ENCODE data around the gene TXN2. TPM values are rescaled to one million over a fixed set of nuclear protein-coding genes. Genes with fewer than 3 reads are reported as not detected.
A peak's percentile ranks its signal among the peaks of the same experiment; 100 is the strongest.

Gene TXN2
- total and polyA plus RNA-seq, 2 donors (not counting 1 experiment from before 2014, with no cell fraction given) = 39.6 to 54.6 TPM

GRCh38 chr22:36423461-36424404 lies 57.7 kb downstream of the TXN2 start:
- Histone ChIP-seq H3K9ac (ENCODE audit: low read length) (no peak overlapping the region), H3K36me3 (replicated peaks in 1 of 2; ENCODE audit: control extremely low read depth in 1 of 2, control insufficient read depth in 1 of 2, extremely low read depth in 1 of 2, insufficient read depth in 2 of 2, low read length in 1 of 2) (no peaks in the 10 kb centered on the region), H3K4me1 (ENCODE audit: control insufficient read depth in 2 of 2, insufficient read depth in 2 of 2, low read length in 2 of 2) (peaks cover 19 to 40% of the 10 kb centered on the region in 2 donors), H3K4me3 (ENCODE audit: control extremely low read depth in 1 of 5, extremely low read depth in 1 of 5, insufficient read depth in 1 of 5, low read depth in 2 of 5, low read length in 4 of 5) (no peak overlapping the region), H2AFZ (ENCODE audit: insufficient read depth, low read depth, low read length, poor library complexity, severe bottlenecking) (no peak overlapping the region), H3K9me3 (ENCODE audit: control extremely low read depth in 1 of 3, control insufficient read depth in 2 of 3, insufficient read depth in 1 of 3, low read length in 2 of 3) (no peaks in the 10 kb centered on the region), H3K27ac (ENCODE audit: low read length in 2 of 2) (no peak overlapping the region), H3K4me2 (replicated peaks; ENCODE audit: low read depth, low read length, poor library complexity, severe bottlenecking) (no peak overlapping the region), H3K27me3 (replicated peaks in 1 of 4; ENCODE audit: control extremely low read depth in 1 of 4, control insufficient read depth in 3 of 4, insufficient read depth in 4 of 4, low read length in 3 of 4) (no peaks in the 10 kb centered on the region), H3K79me2 (ENCODE audit: control insufficient read depth, insufficient read depth, low read length) (no peaks in the 10 kb centered on the region), H4K20me1 (ENCODE audit: control insufficient read depth, insufficient read depth, low read length, poor library complexity, severe bottlenecking) (no peaks in the 10 kb centered on the region)
- peaks cover 39% of the 10 kb centered on the region for H3K4me1 Mint-ChIP-seq
- 83% methylated on average over 9 of the region's 16 CpGs for WGBS (ENCODE audit: insufficient coverage)
- no peaks in the 10 kb centered on the region for H3K9me3 Mint-ChIP-seq (ENCODE audit: insufficient read depth)
- POLR2A ChIA-PET = interaction anchor here (0.7 to 1.2 kb wide), 2 partner anchors 13 to 44 kb away, joined by 4 to 5 read pairs; no protein-coding TSS in a partner anchor
- no peak overlapping the region for H3K4me3 Mint-ChIP-seq
- peak overlapping the region; percentile 65 for H3K27ac Mint-ChIP-seq
- DNase-seq (no peak), ATAC-seq (ENCODE audit: low read depth) (no peak)
- intact Hi-C loops (cut with micrococcal nuclease) = no loop called here
- TF ChIP-seq EZH2 (IDR thresholded peaks at IDR 0.05; ENCODE audit: borderline replicate concordance, insufficient read depth, low read depth, low read length, poor library complexity, severe bottlenecking) (no peak), CTCF (IDR thresholded peaks at IDR 0.05) (no peak)
- CTCF ChIA-PET = interaction anchor here (0.9 to 1.5 kb wide), 2 partner anchors 63 to 122 kb away, joined by 3 to 5 read pairs; no protein-coding TSS in a partner anchor
- no peaks in the 10 kb centered on the region for H3K27me3 Mint-ChIP-seq

Data from B cell (primary cell).